Lung microvascular endothelial cell (primary cell): ENCODE results near the gene SLC22A23. TPM values are rescaled to one million over a fixed set of nuclear protein-coding genes. Genes with fewer than 3 reads are reported as not detected.

Experiments
- DNase-seq, 2 donors: peaks; one replicate each; pipeline versions ENCODE4 v3.0.0 to v3.0.0-alpha.2; 2010; ENCODE audit warnings: low read depth in 2 of 2
- total RNA-seq: library from RNA; depleted of rRNA; stranded (reverse); fragments of >200 nt; gene quantifications from 2 replicates; pipeline ENCODE4 v1.2.1, GENCODE V29; 2014

The SLC22A23 gene, protein sequence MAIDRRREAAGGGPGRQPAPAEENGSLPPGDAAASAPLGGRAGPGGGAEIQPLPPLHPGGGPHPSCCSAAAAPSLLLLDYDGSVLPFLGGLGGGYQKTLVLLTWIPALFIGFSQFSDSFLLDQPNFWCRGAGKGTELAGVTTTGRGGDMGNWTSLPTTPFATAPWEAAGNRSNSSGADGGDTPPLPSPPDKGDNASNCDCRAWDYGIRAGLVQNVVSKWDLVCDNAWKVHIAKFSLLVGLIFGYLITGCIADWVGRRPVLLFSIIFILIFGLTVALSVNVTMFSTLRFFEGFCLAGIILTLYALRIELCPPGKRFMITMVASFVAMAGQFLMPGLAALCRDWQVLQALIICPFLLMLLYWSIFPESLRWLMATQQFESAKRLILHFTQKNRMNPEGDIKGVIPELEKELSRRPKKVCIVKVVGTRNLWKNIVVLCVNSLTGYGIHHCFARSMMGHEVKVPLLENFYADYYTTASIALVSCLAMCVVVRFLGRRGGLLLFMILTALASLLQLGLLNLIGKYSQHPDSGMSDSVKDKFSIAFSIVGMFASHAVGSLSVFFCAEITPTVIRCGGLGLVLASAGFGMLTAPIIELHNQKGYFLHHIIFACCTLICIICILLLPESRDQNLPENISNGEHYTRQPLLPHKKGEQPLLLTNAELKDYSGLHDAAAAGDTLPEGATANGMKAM
- 21.8 and 59.3 TPM in 2 replicates for total RNA-seq

DNA sequence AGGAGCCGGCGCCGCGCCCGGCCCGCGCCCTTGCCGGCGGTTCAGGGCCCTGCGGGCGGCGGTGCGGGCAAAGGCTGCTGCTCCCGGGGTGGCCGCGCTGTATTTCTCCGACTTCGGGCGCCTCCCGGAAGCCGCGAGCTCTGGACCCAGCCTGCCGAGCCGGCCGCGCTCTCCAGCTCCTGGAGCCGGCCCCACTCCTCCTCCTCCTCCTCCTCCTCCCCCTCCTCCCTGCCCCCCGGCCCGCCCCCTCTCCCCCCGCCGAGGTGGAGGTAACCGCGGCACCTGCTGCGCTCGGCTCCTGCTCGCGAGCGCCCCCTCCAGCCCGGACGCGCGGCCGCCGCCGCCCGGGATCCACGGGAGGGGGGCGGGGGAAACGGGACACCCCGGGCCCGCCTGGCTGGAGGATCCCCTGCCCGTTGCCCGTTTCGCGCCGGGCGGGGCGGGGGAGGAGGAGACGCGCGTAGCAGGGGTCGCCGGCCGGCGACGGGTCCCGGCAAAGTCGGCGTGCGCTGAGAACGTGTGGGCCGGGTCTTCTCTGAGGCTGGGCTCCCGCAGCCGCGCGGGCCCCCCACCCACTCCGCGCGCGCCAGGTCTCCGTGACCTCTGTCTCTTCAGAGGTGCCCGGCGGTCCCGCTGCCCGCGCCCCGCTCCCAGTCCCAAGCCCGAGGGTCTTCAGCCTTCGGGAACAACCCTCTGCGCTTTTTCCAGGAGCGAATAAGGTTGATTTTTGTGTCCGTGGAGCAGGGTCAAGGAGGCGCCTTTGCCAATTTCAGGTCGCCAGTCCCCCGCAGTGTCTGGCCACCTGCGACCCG, at the start of gene SLC22A23:
Gene SLC22A23 (minus strand): TSS at position 153 of the 812 bp plus-strand sequence. CDS start 491 bp downstream, outside the sequence.
- DNase-seq = peak; percentile 22 to 75

- DNase-seq = no peak
Measured at GRCh38 chr6:3506200-3506599, 49.4 kb upstream of the SLC22A23 start.

GRCh38 chr6:3504938-3505805, 48.3 kb upstream of the SLC22A23 start:
- DNase-seq = no peak

DNA sequence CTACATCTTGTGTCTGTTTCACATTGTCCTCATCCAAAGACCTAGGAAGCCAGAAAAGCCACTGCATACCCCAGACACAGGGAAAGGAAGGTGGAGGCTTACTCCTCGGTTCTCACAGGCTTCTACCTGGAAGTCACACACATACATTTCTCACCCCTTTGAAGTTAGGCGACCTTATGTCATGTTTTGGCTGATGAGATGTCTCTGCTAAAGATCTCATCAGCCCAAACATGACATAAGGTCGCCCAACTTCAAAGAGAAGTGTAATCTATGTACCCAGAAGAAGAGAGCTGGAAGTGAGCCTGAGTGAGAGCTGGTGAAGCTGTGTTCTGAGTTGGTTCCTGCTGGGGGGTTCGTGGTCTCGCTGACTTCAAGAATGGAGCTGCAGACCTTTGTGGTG, 47.5 kb upstream of the SLC22A23 start:
- DNase-seq = no peak

DNA sequence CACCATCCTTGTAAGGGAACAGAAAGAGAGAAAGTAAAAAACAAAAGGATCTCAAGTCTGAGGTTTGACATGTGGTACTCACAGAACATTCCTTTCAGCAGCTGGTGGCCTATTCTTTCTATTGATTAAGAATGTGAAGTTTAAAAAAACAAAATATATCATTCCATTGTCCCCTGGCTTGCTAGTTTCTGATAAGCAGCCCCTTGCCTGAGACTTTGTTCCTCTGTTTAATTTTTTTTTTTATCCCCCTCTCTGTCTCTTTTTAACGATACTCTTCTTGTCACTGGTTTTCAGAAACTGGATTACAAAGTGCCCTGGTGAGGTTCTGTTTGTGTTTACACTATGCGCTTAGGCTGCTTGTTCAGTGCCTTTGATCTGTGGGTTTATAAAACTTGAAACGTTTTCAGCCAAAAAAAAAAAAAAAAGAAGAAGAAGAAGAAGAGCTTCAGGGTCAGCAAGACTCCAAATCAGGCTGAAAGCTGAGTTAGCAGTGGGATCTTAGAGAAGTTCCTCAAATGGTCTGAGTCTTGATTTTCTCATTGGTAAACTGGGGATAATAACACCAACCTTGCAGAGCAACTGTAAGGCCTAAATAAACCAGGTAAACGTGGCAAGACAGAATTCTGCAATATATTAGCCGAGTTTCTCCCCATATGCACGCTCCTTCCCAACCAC, 45.1 kb upstream of the SLC22A23 start:
- DNase-seq = no peak

DNA sequence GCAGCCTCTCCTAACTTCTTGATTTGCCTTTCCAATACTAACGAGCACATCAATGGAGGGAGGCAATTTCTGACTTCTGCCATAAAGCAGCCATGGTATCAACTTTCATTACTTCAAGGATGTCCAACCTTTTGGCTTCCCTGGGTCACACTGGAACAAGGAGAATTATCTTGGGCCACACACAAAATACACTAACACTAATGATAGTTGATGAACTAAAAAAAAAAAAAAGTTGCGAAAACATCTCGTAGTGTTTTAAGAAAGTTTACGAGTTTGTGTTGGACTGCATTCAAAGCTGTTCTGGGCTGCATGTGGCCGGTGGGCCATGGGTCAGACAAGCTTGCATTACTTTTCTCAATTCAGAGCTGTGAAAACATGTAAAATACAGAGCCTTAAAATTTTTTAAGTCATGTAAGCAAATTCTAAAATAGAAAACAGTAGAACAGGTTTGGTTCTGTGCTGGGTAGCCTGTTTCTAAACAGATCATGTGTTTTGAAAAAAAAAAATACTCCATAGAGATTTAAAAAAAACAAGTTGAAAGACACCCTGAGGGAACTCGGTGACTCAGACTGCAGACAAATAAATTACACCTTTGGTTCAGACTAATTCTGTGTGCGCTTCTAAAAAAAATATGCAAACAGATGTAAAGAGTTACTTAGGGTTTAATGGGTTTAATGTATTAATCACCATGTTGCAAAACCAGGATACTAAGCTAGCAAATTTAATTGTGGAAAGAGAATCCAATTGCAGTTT, 43.6 kb upstream of the SLC22A23 start:
- no peak for DNase-seq

- no peak for DNase-seq
Measured at GRCh38 chr6:3499603-3500002, 42.8 kb upstream of the SLC22A23 start.

- no peak for DNase-seq
Measured at GRCh38 chr6:3496395-3496794, 39.5 kb upstream of the SLC22A23 start.

- DNase-seq = no peak
Measured at GRCh38 chr6:3494391-3495100, 37.7 kb upstream of the SLC22A23 start.

- DNase-seq = no peak
Measured at GRCh38 chr6:3490625-3490980, 33.8 kb upstream of the SLC22A23 start.

- no peak for DNase-seq
Measured at GRCh38 chr6:3489961-3490624, 33.2 kb upstream of the SLC22A23 start.

GRCh38 chr6:3489027-3489757, 32.3 kb upstream of the SLC22A23 start:
- DNase-seq = peak; percentile 28 to 85

GRCh38 chr6:3484946-3485345, 28.1 kb upstream of the SLC22A23 start:
- no peak for DNase-seq

DNA sequence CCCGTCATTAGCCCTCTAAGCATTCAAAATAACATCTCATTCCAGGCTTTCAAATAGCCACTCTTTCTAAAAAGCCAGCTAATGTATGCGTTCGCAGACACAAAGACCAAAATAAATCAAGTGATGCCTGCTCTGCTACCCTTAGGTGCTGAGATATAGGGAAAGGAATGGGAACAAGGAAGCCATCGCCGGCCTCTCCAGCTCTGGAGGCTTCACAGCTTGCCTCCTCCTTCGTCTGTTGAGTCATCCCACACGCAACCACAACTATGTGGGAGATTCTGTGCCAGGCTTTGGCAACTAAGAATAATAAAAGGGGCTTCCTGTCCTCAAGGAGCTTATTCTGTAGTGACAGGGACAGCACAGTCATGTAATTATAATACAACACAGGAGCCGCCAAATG, 27.3 kb upstream of the SLC22A23 start:
- DNase-seq = peak in 1 of 2 donors; percentile 36

DNA sequence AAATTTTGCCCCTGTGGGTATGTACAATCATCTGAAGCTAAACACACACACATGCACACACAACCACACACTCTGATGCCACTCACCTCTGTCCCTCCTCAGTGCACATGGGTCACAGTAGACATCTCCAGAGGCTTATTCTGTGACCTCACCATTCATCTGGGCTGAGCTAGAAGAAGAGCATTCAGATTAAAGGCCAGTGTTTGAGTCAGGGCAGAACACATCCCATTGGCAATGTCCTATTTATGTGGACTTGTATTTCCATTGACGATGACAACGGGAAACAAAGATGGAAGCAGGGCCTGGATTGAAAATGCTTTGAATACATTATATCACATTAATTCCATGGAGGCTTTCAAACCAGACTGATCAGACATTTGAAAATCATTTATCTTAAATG, 26.8 kb upstream of the SLC22A23 start:
- DNase-seq = no peak

DNA sequence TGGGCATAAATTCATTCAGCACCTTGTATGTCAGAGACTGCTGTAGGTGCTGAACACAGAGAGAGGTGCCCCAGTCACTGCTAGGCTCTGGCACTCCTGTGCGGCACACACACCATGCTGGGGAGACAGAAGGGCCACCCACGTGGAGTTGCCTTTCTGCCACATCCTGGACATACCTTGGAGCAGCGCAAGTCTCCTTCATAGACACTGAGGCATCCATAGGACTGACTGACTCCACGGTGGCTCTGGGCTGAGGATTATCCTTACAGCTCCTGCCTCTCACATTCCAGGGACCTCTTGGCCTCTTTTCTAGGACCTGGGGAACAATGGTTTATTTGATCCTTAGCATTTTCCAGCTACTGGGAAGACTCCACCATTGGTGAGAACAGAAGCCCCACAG, 26.0 kb upstream of the SLC22A23 start:
- DNase-seq = no peak

DNA sequence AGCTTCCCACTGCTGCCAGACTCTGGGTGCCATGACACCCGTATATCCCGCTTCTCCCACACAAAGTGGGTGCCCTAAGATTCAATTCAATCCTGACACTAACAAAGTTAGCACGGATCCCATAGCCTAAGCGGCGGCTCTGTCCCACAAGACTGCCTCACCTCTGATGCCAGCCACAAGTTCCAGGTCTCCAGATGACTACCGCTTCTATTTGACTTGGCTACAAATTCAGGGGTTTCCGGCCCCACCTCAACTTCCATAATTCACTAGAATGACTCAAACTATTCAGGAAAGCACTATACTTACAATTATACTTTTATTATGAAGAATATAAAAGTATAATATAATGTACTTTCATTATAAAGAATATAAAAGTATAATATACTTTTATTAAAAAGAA, 24.8 kb upstream of the SLC22A23 start:
- peak in 1 of 2 donors; percentile 47 for DNase-seq

DNA sequence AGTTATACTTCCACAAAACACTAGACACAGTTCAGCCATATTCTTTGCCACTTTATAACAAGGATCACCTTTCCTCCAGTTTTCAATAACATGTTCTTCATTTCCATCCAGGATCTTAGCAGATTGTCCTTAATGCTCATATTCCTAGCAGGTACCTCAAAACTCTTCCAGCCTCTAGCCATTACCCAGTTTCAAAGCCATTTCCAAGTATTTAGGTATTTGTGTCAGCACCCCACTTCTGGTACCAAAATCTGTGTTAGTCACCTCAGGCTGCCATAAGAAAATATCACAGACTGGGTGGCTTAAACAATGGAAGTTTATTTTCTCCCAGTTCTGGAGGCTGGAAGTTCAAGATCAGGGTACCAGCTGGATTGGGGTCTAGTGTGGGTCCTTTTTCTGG, 23.2 kb upstream of the SLC22A23 start:
- no peak for DNase-seq
